ENCODE results near the gene DMD. TPM values are rescaled to one million over a fixed set of nuclear protein-coding genes. Genes with fewer than 3 reads are reported as not detected.

The DMD gene
- total and polyA plus RNA-seq, 2 donors (not counting 1 experiment from before 2014, with no cell fraction given), result 2.0 to 51.8 TPM

DNA sequence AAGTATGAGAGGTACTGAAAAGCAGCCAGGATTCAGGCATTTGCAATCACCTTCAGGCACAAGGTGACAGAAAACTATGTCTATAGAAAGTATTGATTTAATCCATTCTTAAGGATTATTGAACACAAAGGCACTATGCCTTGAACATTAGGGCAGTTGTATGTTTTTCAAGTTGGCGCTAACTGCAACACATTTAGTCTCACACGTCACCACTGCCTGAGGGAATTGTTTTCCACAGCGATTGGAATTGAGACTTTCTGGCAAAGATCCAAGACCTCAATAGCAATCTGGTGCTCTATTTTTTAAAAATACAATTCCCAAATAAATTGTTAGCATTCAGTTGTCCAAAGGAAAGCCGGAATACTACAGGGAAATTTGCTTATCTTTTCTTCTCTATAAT, 2086.8 kb downstream of the DMD start:
- no peak for TF ChIP-seq EZH2 (IDR thresholded peaks at IDR 0.05; ENCODE audit: borderline replicate concordance, insufficient read depth, low read depth, low read length, poor library complexity, severe bottlenecking)
- TF ChIP-seq, protein P1, sequence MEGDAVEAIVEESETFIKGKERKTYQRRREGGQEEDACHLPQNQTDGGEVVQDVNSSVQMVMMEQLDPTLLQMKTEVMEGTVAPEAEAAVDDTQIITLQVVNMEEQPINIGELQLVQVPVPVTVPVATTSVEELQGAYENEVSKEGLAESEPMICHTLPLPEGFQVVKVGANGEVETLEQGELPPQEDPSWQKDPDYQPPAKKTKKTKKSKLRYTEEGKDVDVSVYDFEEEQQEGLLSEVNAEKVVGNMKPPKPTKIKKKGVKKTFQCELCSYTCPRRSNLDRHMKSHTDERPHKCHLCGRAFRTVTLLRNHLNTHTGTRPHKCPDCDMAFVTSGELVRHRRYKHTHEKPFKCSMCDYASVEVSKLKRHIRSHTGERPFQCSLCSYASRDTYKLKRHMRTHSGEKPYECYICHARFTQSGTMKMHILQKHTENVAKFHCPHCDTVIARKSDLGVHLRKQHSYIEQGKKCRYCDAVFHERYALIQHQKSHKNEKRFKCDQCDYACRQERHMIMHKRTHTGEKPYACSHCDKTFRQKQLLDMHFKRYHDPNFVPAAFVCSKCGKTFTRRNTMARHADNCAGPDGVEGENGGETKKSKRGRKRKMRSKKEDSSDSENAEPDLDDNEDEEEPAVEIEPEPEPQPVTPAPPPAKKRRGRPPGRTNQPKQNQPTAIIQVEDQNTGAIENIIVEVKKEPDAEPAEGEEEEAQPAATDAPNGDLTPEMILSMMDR (IDR thresholded peaks at IDR 0.05), result no peak
- no peaks in the 10 kb centered on the region for H3K9me3 ChIP-seq (ENCODE audit: control extremely low read depth in 1 of 3, control insufficient read depth in 2 of 3, insufficient read depth in 1 of 3, low read length in 2 of 3)
- H3K27ac Mint-ChIP-seq, result no peak overlapping the region
- no peaks in the 10 kb centered on the region for H3K27me3 ChIP-seq (replicated peaks in 1 of 4; ENCODE audit: control extremely low read depth in 1 of 4, control insufficient read depth in 3 of 4, insufficient read depth in 4 of 4, low read length in 3 of 4)
- POLR2A ChIA-PET, result no interaction called here
- intact Hi-C loops (cut with micrococcal nuclease), result no loop called here
- H3K79me2 ChIP-seq (ENCODE audit: control insufficient read depth, insufficient read depth, low read length), result no peaks in the 10 kb centered on the region
- H3K27me3 Mint-ChIP-seq, result no peaks in the 10 kb centered on the region
- ATAC-seq (ENCODE audit: low read depth) (no peak), DNase-seq (no peak)
- H4K20me1 ChIP-seq (ENCODE audit: control insufficient read depth, insufficient read depth, low read length, poor library complexity, severe bottlenecking), result no peaks in the 10 kb centered on the region
- CTCF ChIA-PET, result no interaction called here
- H3K4me2 ChIP-seq (replicated peaks; ENCODE audit: low read depth, low read length, poor library complexity, severe bottlenecking), result no peak overlapping the region
- H2AFZ ChIP-seq (ENCODE audit: insufficient read depth, low read depth, low read length, poor library complexity, severe bottlenecking), result no peak overlapping the region
- H3K9ac ChIP-seq (ENCODE audit: low read length), result no peak overlapping the region
- no peak overlapping the region for H3K4me3 Mint-ChIP-seq
- H3K27ac ChIP-seq (ENCODE audit: low read length in 2 of 2), result no peak overlapping the region
- no peaks in the 10 kb centered on the region for H3K36me3 ChIP-seq (replicated peaks in 1 of 2; ENCODE audit: control extremely low read depth in 1 of 2, control insufficient read depth in 1 of 2, extremely low read depth in 1 of 2, insufficient read depth in 2 of 2, low read length in 1 of 2)
- H3K4me3 ChIP-seq (ENCODE audit: control extremely low read depth in 1 of 5, extremely low read depth in 1 of 5, insufficient read depth in 1 of 5, low read depth in 2 of 5, low read length in 4 of 5), result no peak overlapping the region
- no peaks in the 10 kb centered on the region for H3K9me3 Mint-ChIP-seq (ENCODE audit: insufficient read depth)
- H3K4me1 Mint-ChIP-seq, result no peaks in the 10 kb centered on the region
- no CpG with 5 or more reads among the region's 4 CpGs for WGBS (ENCODE audit: insufficient coverage)
- no peaks in the 10 kb centered on the region for H3K4me1 ChIP-seq (ENCODE audit: control insufficient read depth in 2 of 2, insufficient read depth in 2 of 2, low read length in 2 of 2)

DNA sequence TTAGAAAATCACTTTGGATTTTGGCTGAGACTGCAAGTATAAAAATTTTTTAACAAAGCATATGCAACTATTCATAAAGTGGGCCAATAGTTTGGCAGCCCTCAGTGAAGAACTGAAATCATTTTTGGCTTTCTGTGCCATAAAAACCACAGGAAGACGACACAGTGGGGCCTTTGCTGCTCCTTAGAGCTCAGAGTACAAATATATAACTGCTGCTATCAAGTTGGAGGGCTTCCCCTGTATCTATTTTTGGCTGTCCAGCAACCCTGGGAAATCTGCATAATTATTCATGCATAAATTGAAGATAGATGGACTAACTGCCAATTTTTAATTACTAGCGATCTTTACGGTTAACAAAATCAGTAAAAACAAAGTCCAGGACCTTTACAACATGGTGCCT, 2088.0 kb downstream of the DMD start:
- Histone ChIP-seq H3K9me3 (ENCODE audit: control extremely low read depth in 1 of 3, control insufficient read depth in 2 of 3, insufficient read depth in 1 of 3, low read length in 2 of 3) (no peaks in the 10 kb centered on the region), H2AFZ (ENCODE audit: insufficient read depth, low read depth, low read length, poor library complexity, severe bottlenecking) (no peak overlapping the region), H3K36me3 (replicated peaks in 1 of 2; ENCODE audit: control extremely low read depth in 1 of 2, control insufficient read depth in 1 of 2, extremely low read depth in 1 of 2, insufficient read depth in 2 of 2, low read length in 1 of 2) (no peaks in the 10 kb centered on the region), H3K27ac (ENCODE audit: low read length in 2 of 2) (no peak overlapping the region), H3K9ac (ENCODE audit: low read length) (no peak overlapping the region), H3K4me3 (ENCODE audit: control extremely low read depth in 1 of 5, extremely low read depth in 1 of 5, insufficient read depth in 1 of 5, low read depth in 2 of 5, low read length in 4 of 5) (no peak overlapping the region), H3K4me2 (replicated peaks; ENCODE audit: low read depth, low read length, poor library complexity, severe bottlenecking) (no peak overlapping the region), H3K27me3 (replicated peaks in 1 of 4; ENCODE audit: control extremely low read depth in 1 of 4, control insufficient read depth in 3 of 4, insufficient read depth in 4 of 4, low read length in 3 of 4) (no peaks in the 10 kb centered on the region), H3K4me1 (ENCODE audit: control insufficient read depth in 2 of 2, insufficient read depth in 2 of 2, low read length in 2 of 2) (no peaks in the 10 kb centered on the region), H3K79me2 (ENCODE audit: control insufficient read depth, insufficient read depth, low read length) (no peaks in the 10 kb centered on the region), H4K20me1 (ENCODE audit: control insufficient read depth, insufficient read depth, low read length, poor library complexity, severe bottlenecking) (no peaks in the 10 kb centered on the region)
- ChIA-PET CTCF (no interaction called here), POLR2A (interaction anchor here (0.6 kb wide), 1 partner anchor 240 kb away, joined by 7 read pairs; no protein-coding TSS in a partner anchor)
- DNase-seq, result no peak
- TF ChIP-seq, protein P1 (IDR thresholded peaks at IDR 0.05), result no peak
- no peak for TF ChIP-seq EZH2 (IDR thresholded peaks at IDR 0.05; ENCODE audit: borderline replicate concordance, insufficient read depth, low read depth, low read length, poor library complexity, severe bottlenecking)
- intact Hi-C loops (cut with micrococcal nuclease), result no loop called here
- Mint-ChIP-seq H3K4me1 (no peaks in the 10 kb centered on the region), H3K27me3 (no peaks in the 10 kb centered on the region), H3K9me3 (ENCODE audit: insufficient read depth) (no peaks in the 10 kb centered on the region), H3K27ac (no peak overlapping the region), H3K4me3 (no peak overlapping the region)
- ATAC-seq (ENCODE audit: low read depth), result no peak
- WGBS (ENCODE audit: insufficient coverage), result no CpG with 5 or more reads among the region's 3 CpGs
